ENCODE results near the gene RBM47.

- TF ChIP-seq CTCF (IDR thresholded peaks at IDR 0.05; ENCODE audit: insufficient read depth, low read length) (no peak), POLR2AphosphoS5 (IDR thresholded peaks at IDR 0.05; ENCODE audit: low read depth) (no peak), REST (IDR thresholded peaks at IDR 0.05; ENCODE audit: insufficient replicate concordance, low read depth) (no peak), SPI1 (IDR thresholded peaks at IDR 0.05; ENCODE audit: borderline replicate concordance, low read depth) (no peak), GABPA (IDR thresholded peaks at IDR 0.05; ENCODE audit: low read depth) (no peak)
These were observed 123.6 kb downstream of the RBM47 start for GRCh38 chr4:40506066-40506465.
